SH-SY5Y (cell line): ENCODE data around the gene OR14I1.

Experiments
- GATA2 ChIP-seq: IDR thresholded peaks from 2 replicates; pipeline ENCODE4 v1.6.1; 2011; ENCODE audit warnings: mild to moderate bottlenecking, low read depth, low read length
- GATA3 ChIP-seq: IDR thresholded peaks from 2 replicates; pipeline ENCODE4 v1.6.1; 2011; ENCODE audit warnings: low read depth, mild to moderate bottlenecking, low read length, moderate library complexity

- TF ChIP-seq GATA2 (no peak), GATA3 (no peak)
Observed at GRCh38 chr1:248702714-248703113, at the start of gene OR14I1.
